IMR-90 (cell line): ENCODE measurements around the gene PDE4A.
"Not testable (repeated sequence)": the region's sequence is repeated elsewhere in the genome, so short reads cannot be mapped to it uniquely, and the experiment has no call there.

Experiments
- CEBPB ChIP-seq: IDR thresholded peaks from 2 replicates; pipeline ENCODE4 v1.6.1; 2012; ENCODE audit warnings: low read depth, low read length, improper control_type of control experiment
- MAFK ChIP-seq: IDR thresholded peaks from 2 replicates; pipeline ENCODE4 v1.6.1; 2012; ENCODE audit warnings: low read depth, low read length, improper control_type of control experiment
- MXI1 ChIP-seq: IDR thresholded peaks from 2 replicates; pipeline ENCODE4 v1.6.1; 2012; ENCODE audit warnings: low read depth, mild to moderate bottlenecking, low read length, moderate library complexity, borderline replicate concordance
- POLR2A ChIP-seq: IDR thresholded peaks from 2 replicates; pipeline ENCODE4 v1.6.1; 2012; ENCODE audit warnings: mild to moderate bottlenecking, low read depth, low read length
- RAD21 ChIP-seq: IDR thresholded peaks from 2 replicates; pipeline ENCODE4 v1.6.1; 2012; ENCODE audit warnings: low read length, improper control_type of control experiment
- RFX5 ChIP-seq: IDR thresholded peaks from 2 replicates; pipeline ENCODE4 v1.8.0; 2012; ENCODE audit warnings: low read depth, mild to moderate bottlenecking, low read length, moderate library complexity
- TF ChIP-seq, protein P1 (sequence below): conservative IDR thresholded peaks from 2 replicates; pipeline ENCODE4 v1.5.1; 2012; ENCODE audit warnings: mild to moderate bottlenecking, low read depth, low read length, improper control_type of control experiment

GRCh38 chr19:10383223-10383499 is 37.2 kb upstream of the PDE4A start:
- TF ChIP-seq, protein P1, sequence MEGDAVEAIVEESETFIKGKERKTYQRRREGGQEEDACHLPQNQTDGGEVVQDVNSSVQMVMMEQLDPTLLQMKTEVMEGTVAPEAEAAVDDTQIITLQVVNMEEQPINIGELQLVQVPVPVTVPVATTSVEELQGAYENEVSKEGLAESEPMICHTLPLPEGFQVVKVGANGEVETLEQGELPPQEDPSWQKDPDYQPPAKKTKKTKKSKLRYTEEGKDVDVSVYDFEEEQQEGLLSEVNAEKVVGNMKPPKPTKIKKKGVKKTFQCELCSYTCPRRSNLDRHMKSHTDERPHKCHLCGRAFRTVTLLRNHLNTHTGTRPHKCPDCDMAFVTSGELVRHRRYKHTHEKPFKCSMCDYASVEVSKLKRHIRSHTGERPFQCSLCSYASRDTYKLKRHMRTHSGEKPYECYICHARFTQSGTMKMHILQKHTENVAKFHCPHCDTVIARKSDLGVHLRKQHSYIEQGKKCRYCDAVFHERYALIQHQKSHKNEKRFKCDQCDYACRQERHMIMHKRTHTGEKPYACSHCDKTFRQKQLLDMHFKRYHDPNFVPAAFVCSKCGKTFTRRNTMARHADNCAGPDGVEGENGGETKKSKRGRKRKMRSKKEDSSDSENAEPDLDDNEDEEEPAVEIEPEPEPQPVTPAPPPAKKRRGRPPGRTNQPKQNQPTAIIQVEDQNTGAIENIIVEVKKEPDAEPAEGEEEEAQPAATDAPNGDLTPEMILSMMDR: not testable (repeated sequence)
- not testable (repeated sequence) for TF ChIP-seq MAFK, POLR2A, CEBPB, MXI1, RFX5, RAD21
